ENCODE results near the gene DCST2.
"Not testable (repeated sequence)": the region's sequence is repeated elsewhere in the genome, so short reads cannot be mapped to it uniquely, and the experiment has no call there.

Gene DCST2

DNA sequence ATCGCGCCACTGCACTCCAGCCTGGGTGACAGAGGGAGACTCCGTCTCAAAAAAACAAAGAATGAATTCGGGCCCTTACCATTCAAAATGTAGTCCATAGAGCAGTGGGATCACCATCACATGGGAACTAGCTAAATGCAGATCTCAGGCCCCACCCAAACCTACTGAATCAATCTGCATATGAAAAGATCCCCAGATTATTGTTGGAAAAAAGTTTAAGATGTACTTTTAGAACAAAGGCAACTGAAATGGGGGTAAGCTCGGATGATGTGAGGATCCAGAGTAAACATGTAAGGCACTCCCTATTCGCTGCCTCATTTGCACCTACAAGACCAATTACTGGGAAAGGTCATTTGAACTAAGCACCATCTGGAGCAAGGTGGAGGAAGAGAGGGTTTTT is 51.2 kb downstream of the DCST2 start:
- DNase-seq (ENCODE audit: low read depth in 2 of 2, low spot score in 1 of 2), result no peak

DNA sequence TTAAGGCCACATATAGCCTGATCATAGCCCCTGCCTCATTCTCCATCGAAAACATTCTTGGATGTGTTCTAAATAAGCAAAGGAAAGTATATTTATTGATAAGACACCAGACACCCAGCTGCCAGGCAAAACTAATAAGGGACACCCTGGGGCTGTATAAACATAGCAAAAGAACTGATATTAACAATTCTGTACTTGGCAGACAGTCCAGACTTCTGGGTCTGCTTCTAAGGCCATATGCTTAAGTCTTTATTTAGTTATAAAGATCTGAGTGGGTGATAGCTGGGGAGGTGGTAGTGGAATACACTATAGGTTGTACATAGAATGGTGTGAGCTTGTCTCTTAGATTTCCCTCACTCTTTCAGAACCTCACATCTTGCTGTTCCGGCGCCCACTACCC is 55.2 kb downstream of the DCST2 start:
- DNase-seq (ENCODE audit: low read depth in 2 of 2, low spot score in 1 of 2), result no peak

DNA sequence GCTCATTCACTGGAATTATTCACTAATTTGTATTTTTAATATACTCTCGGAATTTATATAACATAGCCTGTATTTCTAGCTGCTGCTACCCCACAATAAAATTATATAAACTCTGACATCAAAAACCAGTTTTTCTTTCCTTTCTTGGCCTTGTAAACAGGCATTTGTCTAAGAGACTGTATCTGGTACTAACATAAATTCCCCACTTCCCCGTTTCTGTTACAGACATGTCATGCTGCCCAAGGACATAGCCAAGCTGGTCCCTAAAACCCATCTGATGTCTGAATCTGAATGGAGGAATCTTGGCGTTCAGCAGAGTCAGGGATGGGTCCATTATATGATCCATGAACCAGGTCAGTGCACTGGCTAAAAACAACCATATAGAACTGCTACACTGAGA is 55.8 kb downstream of the DCST2 start:
- not testable (repeated sequence) for DNase-seq (ENCODE audit: low read depth in 2 of 2, low spot score in 1 of 2)

DNA sequence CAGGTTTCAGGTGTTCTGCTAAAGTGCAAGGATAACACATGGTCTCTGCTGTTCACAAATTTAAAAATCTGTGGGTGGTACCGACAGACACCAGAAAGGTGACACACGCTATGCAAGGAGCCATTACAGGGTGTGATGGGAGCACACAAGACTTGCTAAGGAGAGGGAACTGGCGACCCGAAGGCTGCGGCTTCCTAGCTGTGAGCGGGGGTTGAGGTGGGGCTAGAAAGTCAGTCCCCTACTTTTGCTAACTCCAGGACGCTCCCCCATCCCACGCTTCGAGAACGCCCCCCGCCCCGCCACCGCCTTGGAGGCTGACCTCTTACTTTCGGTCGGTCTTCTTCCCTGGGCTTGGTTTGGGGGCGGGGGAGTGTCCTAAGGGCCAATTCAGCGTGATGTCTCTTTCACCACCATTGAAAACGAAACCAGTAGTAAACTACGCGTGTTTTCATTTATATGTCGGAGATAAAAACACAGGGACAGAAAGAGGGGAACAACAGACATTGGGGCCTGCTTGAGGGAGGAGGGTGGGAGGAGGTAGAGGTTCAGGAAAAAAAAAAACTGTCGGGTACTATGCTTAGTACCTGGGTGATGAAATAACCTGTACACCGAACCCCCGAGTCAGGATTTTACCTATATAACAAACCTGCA is 58.0 kb downstream of the DCST2 start:
- no peak for DNase-seq (ENCODE audit: low read depth in 2 of 2, low spot score in 1 of 2)

DNA sequence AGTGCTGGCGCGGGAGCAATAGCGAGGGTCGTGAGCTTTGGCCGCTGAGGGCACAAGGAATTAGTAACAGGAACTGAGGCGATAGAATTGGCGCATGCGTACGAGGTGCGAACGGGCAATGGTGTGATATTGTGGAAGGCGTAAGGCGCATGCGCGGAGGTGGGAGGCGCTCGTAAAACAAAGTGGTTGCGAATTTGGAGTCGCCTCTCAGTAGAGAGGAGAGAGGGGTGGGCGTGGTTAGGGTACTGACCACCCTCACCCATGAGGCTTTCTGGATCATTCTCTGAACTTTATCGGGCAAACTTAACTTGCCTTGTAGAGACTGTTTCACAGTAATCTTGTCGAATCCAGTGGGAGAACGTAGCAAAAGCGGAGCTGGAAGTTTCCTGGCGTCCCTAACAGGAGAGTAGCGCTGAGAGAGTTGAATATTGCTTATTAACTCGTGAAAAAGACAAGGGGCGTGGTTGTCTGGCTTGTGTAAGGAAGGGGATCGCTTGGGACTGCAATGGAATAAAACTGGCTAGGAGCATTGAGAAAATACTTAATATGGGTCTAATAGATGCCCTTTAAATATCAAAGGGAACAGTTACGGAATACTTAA is 58.7 kb downstream of the DCST2 start:
- DNase-seq (ENCODE audit: low read depth in 2 of 2, low spot score in 1 of 2), result peak; percentile 86 to 91

DNA sequence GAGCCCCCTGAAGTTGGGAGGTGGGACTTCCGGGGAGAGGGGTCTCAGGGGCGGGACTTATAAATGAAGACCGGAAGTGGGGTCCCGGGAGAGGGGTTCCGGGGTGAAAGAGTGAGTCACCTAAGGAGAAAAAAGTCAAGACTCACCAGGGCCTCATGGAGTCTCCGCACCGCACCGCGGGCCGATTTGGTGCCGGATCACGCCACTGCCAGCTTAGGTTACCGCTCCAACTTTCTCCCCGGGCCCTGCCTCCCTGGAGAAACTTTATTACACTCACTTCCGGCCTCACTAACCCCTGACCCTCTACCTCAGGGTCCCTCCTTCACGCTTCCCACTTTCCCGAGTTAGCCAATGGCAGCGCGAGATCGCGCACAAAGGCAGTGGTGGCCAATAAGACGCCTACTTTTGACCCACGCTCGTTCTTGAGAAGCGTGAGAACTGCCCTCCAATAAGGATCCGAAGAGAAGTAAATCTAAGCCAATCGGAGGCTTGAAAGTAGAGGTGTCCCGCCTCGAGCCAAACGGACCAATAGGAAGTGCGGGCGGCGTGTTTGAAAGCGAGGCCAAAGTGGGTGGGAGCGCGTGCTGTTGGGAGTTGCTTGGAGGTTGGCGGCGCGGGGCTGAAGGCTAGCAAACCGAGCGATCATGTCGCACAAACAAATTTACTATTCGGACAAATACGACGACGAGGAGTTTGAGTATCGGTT is 59.3 kb downstream of the DCST2 start, which contains the start of gene CKS1B:
Gene CKS1B, plus strand, starts transcription at position 580 of the 706 bp plus-strand sequence. Its CDS starts 65 bp downstream, at position 645.
- peak; percentile 87 to 92 for DNase-seq (ENCODE audit: low read depth in 2 of 2, low spot score in 1 of 2)

DNA sequence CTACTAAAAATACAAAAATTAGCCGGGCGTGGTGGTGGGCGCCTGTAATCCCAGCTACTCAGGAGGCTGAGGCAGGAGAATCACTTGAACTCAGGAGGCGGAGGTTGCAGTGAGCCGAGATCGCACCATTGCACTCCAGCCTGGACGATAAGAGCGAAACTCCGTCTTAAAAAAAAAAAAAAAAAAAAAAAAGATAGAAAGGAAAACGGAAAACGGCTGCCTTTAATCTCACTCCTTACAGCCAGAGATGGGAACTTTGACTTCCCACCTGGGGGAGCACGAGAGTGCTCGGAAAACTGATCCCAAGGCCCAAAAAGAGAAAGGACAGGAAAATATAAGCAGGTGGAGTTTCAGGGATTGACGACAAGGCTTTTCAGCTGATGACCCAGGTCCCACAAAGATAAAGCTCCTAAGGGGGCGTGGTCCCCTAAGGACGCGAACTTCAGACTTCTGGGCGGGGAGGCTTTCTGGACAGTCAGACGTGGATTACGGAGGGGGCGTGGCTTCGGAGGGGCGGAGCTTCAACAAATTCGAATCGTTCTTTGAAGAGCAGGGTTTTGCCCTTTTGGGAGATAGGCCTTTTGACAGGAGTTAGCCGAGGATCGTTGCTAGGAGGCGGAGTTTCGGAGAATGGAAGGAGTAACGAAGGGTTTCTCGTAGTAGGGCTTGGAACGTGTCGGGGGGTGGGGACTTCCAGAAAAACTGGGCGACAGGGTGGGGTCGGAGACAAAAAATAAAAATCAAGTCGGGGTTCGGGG is 60.1 kb downstream of the DCST2 start:
- peak; percentile 78 for DNase-seq (ENCODE audit: low read depth in 2 of 2, low spot score in 1 of 2)

DNA sequence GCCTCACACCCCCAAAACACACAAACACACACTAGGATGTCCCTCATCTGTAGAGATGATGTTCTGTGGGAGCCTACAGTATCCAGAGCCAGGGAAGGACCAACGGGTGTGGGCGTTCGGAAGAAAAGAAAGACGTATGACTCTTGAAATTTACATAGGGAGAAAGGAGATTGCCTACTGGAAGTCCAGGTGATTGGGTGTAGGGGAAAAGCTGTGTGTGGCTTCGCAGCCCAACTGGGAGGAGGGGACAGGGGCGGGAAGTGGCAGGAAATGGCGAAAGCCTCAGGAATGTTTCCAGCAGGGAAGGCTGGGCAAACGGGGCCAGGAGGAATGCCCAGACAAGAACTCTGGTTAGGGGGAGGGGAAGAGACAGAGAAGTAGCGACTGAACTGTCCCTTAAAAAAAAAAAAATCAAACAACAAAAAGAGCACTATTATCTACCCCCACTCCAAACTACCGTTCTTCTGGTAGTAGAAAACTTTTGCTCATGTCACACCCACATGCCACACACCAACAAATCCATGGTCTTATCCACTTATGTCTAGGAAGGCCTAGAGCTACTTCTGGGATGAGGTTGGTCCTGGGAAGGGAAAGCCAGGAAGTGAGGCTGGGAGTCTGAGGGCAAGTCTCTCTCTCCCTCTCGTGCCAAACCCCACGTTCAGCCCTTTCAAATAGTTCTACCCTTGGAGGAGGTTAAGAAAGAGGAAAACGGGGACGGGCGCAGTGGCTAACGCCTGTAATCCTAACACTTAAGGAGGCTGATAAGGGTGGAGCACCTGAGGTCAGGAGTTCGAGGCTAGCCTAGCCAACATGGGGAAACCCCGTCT is 60.9 kb downstream of the DCST2 start:
- no peak for DNase-seq (ENCODE audit: low read depth in 2 of 2, low spot score in 1 of 2)

DNA sequence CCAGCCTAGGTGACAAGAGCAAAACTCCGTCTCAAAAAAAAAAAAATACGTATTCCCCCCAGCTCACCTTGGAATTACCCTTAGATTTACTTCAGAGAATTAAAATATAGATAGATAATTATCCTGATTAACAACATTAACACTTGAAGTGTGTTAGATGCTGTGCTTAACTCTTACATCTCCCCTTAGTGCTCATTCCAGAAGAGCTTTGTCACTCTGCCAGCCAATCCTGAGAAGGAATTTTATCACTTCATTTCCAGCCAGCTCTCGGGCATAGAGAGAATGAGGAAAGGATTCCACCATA is 61.4 kb downstream of the DCST2 start:
- DNase-seq (ENCODE audit: low read depth in 2 of 2, low spot score in 1 of 2), result no peak

DNA sequence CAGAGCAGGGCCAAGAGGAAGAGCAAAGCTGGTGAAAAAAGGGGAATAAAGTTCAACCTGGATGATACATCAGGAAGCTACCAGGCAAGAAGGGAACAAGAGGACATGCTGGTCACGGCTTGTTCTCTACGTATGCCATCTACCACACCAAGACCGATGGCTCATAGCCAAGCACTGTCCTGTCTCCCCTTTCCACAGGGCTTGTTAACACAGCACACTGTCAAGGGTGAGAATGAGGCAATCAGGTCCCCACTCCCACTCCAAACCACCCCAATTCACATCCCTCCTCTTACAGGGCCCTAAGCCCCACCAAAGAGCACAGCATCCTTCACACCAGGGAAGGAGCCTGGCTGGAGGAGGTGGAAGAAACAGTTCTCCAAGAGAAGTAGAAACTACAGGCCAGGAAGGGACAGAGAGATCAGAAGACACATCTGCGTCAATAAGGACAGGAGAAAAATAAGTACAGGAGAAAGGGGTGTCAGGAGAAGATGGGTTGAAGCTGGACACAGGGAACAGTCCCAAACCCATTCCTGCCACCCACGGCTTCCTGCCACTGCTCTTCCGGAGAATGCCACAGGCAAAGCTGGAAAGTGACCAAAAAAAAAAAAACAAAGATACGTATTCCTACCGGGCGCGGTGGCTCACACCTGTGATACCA is 62.1 kb downstream of the DCST2 start:
- no peak for DNase-seq (ENCODE audit: low read depth in 2 of 2, low spot score in 1 of 2)

DNA sequence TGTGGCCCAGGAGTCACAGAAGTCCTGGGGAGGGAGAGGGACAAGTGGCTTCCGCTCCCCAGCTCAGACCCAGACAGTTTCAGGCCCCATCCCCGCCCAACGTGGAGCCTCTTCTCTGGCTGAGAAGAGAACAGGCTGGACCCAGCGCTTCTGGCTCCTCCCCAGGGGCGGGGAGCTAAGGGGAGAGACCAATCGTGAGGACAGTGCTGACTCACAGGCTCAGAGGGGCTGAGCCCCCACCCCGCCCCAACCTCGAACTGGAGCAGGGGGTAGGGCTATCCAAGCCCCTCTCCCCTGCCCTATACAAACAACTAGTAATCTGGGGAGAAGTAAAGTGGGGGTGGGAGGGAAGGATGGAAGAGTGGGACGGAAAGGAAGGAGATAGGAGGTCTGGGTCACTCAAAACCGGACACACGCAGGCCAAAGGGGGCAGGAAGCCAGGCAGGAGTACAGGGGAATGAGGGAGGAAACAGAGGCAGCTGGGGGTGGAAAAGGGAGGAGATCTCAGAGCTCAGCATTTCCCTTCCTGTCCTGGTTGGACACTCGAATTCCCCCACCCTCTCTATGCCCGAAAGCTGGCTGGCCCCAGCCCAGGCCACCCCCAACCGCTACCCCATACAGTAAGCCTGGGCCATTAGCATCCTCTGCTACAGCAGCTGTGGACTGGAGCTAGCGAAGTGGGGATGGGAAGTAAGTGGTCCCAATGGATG is 62.8 kb downstream of the DCST2 start, which contains the start of gene SHC1:
Gene SHC1, minus strand, starts transcription at position 117 of the 710 bp plus-strand sequence. CDS start 221 bp downstream, outside the sequence.
- no peak for DNase-seq (ENCODE audit: low read depth in 2 of 2, low spot score in 1 of 2)

DNA sequence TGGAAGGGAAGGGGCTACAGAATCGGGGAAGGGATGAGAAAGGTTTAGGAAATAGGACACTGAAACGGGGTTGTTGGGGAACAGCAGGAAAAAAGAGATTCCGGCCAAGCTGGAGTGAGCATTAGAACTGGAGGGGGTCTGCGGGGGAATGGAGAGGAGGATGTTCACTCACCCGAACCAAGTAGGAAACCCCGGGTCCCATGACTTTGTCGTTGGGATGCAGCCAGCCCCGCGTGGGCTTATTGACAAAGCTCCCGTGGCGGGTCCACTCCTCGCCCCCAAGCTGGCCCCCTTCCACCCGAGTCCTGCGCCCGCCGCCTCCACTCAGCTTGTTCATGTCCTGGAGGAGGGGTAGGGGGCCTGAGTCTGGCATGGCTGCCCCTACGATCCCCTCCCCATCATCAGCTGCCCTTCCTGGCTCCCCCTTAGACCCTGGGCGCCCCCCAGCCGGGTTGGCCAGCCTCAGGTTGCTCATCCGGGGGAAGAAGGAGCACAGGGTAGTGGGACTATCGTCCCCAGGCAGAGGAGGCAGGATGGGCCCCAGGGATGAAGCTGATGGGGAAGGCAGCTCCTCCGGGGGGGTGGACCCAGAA is 63.6 kb downstream of the DCST2 start:
- no peak for DNase-seq (ENCODE audit: low read depth in 2 of 2, low spot score in 1 of 2)

DNA sequence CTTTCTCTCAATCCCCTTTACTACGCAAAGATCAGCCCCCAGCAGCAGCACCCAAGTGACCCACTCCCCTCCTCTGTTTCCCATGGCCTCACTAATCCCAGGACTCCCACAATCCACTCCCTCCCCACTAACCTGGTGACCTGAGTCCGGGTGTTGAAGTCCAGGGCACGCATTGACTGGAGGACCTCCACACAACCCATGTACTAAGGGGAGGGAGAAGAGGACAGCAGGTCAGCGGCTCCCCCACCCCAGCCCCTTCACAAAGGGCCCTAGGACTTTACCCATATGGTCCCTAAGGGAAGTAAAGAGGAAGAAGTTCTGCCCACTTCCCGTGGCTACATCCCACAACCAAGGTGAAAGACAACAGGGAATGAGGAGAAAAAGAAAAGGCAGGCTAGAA is 64.3 kb downstream of the DCST2 start:
- DNase-seq (ENCODE audit: low read depth in 2 of 2, low spot score in 1 of 2), result no peak

DNA sequence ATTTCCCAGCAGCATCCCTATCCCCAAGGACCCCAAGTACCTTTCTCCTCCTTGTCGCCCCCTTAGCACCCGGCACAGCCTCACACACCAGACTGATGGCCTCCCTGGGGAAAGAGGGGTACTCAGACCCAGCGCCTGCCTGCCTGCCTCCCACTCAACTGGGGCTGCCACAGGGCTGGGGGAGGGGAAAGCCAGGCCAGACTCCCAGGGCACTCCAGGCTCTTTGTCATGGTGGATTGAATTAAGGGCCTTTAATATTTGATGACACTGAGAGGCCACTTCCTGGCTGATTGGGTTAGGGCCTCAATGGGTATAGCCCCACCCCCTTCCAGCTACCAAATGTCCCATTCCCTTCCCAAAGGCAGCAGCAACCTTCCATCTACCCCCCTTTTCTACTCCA is 64.8 kb downstream of the DCST2 start:
- DNase-seq (ENCODE audit: low read depth in 2 of 2, low spot score in 1 of 2), result no peak

Data from stimulated activated CD8-positive, alpha-beta memory T cell treated with anti-CD3 and anti-CD28 coated beads, Interleukin-4, amount 100 ng/mL, for 1 hour (primary cell).